Cardiac septum (tissue), 1 donor: ENCODE results near the gene TAPT1. TPM values are rescaled to one million over a fixed set of nuclear protein-coding genes. Genes with fewer than 3 reads are reported as not detected.

Experiments used
- DNase-seq: peaks from one replicate; pipeline ENCODE4 v3.0.0-alpha.2; 2020; ENCODE audit warnings: low spot score
- intact Hi-C: fragments of 100-400 bp; cut with DNase I; formaldehyde crosslinking; loops from one replicate; pipeline ENCODE4 v1.14.0; 2022
- total RNA-seq: library from RNA; stranded (reverse); fragmentation: NEBNext Ultra II Directional; extraction: Animal tissue kit (Norgen Biotek cat#: 25700); gene quantifications from one replicate; pipeline ENCODE4 v1.2.1, GENCODE V29; 2021
- donor health status: DM: no; HTN: no; CAD: no.

TAPT1 gene
- total RNA-seq, 1 donor from 2014 or later, result 44.8 TPM

DNA sequence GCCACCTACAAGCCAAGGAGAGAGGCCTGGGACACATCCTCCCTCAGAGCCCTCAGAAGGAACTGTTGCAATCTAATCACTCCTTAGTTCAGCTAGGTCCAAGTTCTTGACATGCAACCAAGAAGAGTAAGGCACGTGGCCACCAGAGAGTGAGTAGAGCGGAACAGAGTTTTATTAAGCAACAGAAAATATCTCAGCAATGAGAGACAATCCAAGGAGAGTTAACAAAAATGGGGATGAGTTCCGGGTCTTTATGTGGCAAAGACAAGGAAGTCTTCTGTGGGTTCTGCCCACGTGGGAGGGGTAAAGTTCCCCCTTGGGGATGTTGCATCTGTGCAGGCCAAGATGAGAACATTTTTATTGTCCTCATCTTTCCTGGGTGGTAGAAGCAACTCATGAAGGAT is 104.0 kb downstream of the TAPT1 start:
- intact Hi-C loops, result no loop called here
- DNase-seq, result no peak

DNA sequence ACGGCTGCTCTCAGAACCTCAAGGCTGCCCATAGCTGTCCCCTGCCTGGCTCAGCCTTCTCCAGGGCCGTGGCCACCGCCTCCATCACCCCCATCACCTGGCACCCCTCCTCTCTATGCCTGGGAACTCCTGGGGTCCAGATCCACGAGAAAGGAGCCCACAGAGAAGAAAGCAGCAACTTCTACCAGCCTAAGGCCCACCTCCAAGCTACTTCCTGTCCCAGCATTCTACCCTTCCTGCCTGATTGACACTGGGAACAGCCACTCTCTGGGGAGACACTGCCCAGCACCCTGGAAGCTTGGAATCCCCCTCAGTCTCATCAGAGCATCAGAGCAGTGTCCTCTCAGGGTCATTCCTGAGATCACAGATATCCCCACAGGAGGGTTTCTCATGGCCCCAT is 105.6 kb downstream of the TAPT1 start:
- no peak for DNase-seq
- intact Hi-C loops, result no loop called here

DNA sequence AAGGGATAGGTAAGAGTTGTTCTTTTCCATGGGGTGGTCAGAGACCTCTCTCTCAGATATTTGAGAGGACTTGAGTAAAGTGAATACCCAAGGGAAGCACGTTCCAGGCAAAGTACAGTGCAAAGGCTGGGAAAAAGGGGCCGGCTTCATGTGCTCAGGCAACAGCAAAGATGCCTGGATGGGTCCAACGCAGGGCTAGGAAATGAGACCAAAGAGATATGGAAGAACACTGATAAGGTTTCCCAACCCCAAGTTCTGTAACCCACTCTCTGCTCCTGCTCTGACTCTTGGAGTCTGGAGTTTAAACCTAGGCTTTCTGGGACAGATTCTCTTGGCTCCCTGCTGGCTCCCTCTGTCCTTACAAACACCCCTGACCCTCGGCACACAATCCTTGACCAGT is 106.3 kb downstream of the TAPT1 start:
- no peak for DNase-seq
- intact Hi-C loops, result no loop called here

DNA sequence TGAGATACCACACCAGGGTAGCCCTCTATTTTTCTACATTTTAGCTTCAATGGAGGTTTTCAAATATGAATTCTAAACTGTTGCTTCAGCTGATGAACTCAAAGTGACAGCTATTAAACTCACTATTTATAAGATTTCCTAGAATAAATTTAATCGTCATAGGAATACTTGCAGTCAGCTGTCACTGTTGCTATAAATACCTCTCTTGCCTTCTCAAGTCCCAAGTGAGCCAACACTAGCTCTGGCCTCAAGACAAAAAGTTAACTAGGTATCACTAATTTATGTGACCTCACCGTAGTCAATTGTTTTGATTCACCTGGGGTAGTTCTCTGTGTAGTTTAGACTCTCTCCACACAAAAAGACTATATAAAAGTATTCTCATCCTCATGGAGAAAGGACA is 108.2 kb downstream of the TAPT1 start:
- intact Hi-C loops, result no loop called here
- no peak for DNase-seq

DNA sequence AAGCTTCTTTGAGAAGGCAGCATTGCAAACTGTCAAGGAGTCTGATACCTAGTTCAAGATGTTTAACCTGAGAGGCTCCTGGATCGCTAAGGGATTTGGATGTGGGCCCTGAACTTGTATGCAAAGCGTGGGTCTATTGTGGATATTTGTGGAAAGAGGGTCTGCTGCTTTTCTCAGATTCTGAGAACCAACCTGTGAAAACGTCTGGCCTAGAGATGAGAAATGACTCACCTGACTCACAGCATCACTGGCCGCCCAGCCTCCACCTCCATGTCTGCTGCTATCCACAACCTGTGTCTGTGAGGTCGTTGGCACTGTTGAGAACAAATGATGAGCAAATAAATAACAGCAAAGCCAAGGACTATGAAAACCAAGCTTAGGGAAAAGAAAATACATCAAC is 109.1 kb downstream of the TAPT1 start:
- intact Hi-C loops, result no loop called here
- DNase-seq, result no peak

DNA sequence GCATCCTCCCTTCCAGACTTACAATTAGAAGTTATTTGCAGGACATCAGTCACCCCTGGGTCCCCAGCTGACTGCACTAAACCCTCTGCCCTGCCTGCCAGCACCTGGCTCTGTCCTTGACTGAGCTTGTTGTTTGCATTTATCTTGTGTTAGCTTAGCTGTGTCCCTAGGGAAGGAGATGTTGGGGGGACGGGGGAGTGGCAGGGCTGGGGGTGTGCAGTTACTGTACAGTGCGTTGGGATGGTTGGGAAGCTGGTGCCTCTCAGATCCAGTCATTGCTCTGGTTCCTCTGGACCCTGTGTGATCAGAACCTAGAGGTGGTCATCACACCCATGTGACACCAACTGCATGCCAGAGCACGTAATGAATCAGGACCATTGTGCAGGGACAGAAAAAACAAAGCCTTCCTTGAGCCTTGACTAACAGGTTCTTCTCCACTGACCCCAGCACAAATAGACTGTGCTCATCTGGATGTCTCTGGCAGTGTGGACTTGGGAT is 109.7 kb downstream of the TAPT1 start:
- DNase-seq, result no peak
- intact Hi-C loops, result no loop called here

DNA sequence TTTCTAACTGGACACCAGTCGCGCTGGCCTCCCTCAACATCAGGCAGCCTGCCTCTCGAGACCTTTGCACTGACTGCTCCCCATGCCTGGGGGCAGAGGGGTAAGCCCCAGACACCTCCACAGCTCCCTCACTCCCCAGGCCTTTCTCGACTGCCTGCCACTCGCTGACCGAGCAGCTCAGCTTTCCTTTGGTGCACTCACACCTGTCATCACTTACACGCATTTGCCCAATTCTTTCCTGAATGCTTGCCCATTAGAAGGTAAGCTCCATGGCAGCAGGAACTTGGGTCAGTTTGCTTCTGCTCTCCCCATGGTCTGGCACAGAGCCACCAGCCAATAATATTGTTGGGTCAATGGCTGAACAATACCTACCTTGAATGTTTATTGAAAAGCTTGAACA is 110.3 kb downstream of the TAPT1 start:
- no peak for DNase-seq
- intact Hi-C loops, result no loop called here

DNA sequence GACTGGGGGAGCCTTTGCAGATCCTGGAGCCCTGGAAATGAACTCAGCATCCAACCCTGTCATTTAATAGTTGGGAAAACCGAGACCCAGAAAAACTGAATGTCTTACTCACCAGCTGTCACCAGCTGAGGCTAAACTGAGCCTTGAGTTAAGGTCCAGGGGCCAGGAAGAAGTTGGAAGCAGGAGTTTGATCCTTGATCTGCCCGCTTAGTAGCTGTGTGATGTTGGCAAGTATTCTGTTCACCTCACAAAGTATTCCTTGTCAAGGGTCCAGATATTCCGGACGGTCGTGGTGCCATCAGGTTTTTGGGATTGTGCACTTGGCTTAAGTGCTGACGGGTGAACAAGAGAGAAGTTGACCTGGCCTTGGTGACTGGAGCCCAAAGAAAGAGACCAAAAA is 111.7 kb downstream of the TAPT1 start:
- DNase-seq, result no peak

DNA sequence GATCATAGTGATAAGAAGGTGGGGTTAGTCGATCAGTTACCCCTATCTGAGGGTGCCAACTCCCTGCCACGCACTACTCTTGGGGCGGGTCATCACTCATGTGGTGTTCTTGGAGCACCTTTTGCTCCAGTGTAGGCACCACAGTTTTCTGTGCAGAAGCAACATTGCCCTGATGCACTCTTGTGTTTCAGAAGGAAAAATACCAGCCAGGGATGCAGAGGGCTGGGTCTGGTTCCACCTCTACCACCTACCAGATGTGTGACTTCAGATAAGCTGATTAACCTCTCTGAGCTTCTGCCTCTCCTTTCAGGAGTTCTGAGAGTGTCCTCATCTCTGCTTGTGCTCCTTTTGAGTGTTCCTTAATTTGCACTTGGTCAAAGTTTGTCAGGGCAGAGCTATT is 112.5 kb downstream of the TAPT1 start:
- intact Hi-C loops, result no loop called here

More for the DNA sequence above, 111.7 kb downstream of the TAPT1 start:
- intact Hi-C loops, result no loop called here

DNA sequence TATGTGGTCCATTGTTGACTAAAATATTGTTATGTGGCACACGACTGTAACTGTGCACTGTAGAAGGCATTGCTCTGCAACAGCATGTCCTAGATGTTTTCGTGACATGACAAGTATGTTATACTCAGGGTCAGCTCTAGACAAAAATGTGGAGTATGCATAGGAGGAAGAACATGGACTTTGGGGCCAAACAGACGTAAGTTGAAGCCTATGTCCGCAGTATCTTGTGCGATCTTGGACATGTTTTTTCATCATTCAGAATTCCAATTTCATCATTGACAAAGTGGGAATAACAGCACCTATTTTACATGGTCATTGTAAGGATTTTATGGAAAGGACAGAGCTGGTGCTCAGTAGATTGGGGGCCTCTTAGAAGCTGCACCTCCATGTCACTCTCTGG is 114.7 kb downstream of the TAPT1 start:
- intact Hi-C loops, result no loop called here
- DNase-seq, result no peak

More for the DNA sequence above, 112.5 kb downstream of the TAPT1 start:
- no peak for DNase-seq

DNA sequence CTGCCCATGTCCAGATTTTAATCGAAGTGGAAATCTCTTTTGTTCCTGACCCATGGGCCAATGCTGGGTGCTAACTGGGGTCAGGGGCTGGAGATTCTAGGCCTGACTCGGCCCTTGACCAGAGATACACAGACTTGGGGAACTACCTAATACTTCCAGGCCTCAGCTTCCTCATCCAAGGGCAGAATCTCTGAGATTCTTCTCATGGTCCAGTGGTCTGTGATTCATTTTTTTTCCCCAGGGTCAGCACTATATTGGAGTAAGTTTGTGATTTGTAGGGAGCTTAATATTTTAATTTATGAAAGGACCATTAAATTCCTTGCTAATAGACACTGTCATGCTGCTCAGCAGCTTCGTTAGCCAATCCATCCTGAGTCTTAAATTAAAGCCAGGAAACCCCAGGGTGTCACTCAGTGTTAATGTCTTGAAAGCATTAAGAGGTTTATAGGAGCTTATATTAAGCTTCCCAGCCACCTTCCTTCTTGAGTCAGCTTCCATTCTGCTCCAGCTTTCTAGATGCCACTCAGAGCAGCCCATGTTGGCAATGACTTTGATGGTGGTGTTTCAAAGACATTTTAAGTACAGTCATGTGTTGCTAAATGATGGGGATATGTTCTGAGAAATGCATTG is 115.5 kb downstream of the TAPT1 start:
- intact Hi-C loops, result no loop called here

More for the DNA sequence above, 115.5 kb downstream of the TAPT1 start:
- DNase-seq, result no peak

Other genes starting within 250 kb of the TAPT1 start
- 12.6 TPM for gene PROM1, start 142.4 kb downstream of the TAPT1 start, total RNA-seq